NT2/D1 (cell line): Measurements from ENCODE around the gene LIPJ.

ENCODE experiments used
- SUZ12 ChIP-seq: IDR thresholded peaks from 2 replicates; pipeline ENCODE4 v1.6.1; 2011; ENCODE audit not compliant: insufficient read length, insufficient read depth; ENCODE audit errors: extremely low read depth
- YY1 ChIP-seq: IDR thresholded peaks from 2 replicates; pipeline ENCODE4 v1.6.1; 2011; ENCODE audit not compliant: insufficient read length, insufficient read depth
- ZNF274 ChIP-seq: IDR thresholded peaks from 2 replicates; pipeline ENCODE4 v1.6.1; 2011; ENCODE audit warnings: mild to moderate bottlenecking, low read depth, low read length

GRCh38 chr10:88565072-88565471 is 21.5 kb upstream of the LIPJ start:
- TF ChIP-seq YY1: no peak
- TF ChIP-seq ZNF274: no peak
- TF ChIP-seq SUZ12: no peak
